HPDE6-E6E7 (cell line): ENCODE measurements around the gene FAM117B.
A peak's percentile ranks its signal among the peaks of the same experiment; 100 is the strongest.
"Not testable (repeated sequence)": the region's sequence is repeated elsewhere in the genome, so short reads cannot be mapped to it uniquely, and the experiment has no call there.

Source experiments
- DNase-seq: peaks from one replicate; pipeline ENCODE4 v3.0.0; 2011; ENCODE audit warnings: missing footprints; ENCODE audit errors: extremely low spot score

The FAM117B gene

DNA sequence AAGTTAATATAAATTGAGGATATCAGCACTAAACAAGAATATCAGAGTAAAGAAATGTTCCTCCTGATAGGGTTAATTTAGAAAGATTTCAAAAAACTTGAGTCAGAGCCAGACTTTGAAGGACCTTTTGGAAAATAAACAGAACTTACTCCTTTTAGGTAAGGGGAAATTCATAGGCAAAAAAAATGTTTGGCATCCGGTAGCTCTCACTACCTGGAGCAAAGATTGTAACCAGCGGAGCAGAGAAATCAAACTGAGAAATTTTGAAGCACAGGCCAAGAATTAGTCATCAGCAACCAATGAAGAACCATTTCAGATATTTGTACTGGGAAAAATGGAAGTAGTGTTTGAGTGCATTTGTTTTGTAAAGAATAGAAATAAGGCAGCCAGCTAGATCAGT is 123.8 kb downstream of the FAM117B start:
- no peak for DNase-seq

DNA sequence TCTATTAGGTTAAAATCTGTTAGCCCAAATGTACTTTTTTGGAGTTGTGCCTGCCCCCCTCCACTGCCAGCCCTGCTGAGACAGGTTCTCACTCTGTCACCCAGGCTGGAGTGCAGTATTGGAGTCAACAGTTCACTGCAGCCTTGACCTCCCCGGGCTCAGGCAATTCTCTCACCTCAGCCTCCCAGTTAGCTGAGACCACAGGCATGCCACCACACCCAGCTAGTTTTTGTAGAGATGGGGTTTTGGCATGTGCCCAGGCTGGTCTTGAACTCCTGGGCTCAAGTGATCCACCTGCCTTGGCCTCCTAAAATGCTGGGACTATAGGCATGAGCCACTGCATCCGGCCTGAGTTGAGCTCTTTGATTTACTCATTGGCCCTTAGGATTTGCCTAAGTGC is 126.1 kb downstream of the FAM117B start:
- no peak for DNase-seq

DNA sequence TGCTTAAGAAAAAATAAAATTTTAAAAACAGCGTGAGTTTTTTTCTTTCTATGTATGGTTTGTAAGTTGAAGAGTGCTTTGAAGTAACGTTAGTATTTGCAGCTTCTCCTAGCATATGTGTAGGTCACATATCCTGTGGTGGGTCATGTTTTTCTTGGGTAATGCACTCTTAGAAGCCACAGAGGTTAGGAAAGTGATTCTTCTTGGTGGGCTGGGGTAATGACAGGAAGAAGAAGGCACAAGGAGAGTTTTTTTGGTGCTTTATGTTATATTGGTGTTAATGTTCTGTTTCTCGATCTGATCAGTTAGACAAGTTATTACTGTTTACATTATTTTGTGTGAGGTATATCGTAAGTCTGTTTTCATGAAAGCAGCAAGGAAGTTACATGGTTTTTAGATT is 127.8 kb downstream of the FAM117B start:
- no peak for DNase-seq

DNA sequence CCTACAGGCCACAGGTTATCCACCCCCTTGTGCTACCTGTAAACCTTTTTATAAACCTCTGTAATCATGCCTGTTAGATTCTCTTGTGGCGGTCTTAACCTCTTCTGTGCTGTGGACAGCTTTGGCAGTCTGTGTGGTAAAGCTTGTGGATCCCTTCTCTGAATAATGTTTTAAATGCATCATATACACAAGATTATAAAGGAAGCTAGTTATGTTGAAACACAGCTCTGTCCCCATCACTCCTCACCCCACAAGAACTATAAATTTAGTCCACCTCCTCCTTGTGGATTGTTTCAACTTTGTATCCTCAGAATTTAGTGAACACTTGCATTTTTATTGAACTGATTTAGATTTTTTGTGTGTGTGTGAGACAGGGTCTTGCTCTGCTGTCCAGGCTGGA is 129.1 kb downstream of the FAM117B start:
- DNase-seq, result no peak

DNA sequence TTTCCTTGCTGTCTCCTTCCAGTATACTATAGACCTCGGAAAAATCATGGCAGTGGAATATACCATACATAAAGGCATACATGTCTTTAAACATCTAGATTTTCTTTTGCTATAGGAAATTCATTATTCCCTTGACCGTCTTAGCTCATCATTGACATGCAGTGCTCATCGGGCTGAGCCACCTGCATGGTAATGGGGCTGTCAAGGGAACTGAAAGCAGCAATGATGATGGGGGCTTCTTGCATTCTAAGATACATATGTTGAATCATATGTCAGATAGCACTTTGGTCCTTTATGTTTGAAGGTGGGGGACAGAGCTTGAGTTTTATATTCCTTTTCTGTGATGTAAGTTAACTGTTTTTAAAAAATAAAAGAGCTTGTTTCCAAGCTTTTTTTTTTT is 130.2 kb downstream of the FAM117B start:
- no peak for DNase-seq

DNA sequence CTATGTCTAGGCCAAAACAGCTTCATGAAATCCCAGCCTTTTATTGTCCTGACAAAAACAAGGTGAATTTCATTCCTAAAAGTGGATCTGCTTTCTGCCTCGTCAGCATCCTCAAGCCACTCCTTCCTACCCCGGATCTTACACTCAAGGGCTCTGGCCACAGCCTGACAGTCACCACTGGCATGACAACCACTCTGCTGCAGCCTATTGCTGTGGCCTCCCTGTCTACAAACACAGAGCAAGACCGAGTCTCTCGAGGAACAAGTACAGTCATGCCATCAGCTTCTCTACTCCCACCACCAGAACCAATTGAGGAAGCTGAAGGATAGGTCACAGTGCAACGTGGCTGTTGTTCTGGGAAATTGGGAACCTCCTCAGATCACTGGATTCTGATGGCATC is 130.7 kb downstream of the FAM117B start:
- no peak for DNase-seq

DNA sequence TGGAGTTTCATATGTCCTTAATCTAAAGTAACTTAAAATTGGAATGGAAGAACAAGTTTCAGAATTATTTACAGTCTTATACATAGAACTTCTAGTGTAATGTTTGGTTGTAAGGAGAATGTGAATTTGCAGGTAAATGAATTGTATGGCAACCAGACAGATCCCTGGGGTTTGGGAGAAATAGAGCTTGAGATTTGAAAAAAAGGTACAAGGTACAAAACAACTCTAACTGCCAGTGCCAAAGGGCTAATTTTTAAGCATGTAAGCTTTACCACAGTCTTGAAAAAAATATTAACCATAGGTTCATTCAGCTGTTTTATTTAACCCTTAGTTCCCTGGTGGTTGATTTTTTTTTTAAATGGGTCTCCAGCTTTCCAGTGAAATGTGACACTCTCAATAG is 133.5 kb downstream of the FAM117B start:
- DNase-seq, result no peak

DNA sequence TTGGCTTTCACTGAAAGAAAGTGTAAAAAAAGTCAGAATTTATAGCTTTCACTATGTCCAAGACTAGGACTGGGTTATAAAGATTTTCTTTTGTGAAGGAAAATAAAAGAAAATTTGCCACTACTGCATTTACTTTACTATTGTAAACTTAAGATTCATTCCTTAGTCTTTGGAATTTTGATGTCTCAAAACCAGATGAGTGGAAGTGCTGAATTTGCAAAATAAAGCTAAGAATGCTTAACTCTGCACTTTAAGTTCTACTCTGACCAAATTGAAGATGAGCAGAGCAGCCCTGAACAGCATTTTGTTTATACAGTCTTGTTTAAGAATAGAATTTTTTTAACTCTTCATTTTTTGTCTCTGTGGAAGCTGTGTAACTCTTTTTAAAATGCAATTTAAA is 134.4 kb downstream of the FAM117B start:
- DNase-seq, result no peak

DNA sequence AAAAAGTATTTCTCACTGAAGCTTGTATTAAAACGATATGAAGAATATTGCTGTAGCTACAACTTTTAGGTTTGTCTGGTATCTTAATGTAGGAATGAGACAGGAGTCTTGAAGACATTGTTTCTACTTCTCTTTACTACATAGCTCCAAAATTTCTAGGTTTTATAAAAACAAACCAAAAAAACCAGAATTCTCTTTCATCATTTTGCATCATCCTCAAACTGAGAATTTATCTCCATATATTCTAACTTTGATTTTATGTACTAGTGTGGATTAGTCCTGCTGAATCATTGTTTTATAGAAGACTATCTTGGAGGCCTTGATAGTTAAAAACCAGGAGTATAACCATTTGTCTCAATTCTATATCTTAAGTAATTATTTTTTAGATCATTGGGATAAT is 136.6 kb downstream of the FAM117B start:
- DNase-seq, result no peak

DNA sequence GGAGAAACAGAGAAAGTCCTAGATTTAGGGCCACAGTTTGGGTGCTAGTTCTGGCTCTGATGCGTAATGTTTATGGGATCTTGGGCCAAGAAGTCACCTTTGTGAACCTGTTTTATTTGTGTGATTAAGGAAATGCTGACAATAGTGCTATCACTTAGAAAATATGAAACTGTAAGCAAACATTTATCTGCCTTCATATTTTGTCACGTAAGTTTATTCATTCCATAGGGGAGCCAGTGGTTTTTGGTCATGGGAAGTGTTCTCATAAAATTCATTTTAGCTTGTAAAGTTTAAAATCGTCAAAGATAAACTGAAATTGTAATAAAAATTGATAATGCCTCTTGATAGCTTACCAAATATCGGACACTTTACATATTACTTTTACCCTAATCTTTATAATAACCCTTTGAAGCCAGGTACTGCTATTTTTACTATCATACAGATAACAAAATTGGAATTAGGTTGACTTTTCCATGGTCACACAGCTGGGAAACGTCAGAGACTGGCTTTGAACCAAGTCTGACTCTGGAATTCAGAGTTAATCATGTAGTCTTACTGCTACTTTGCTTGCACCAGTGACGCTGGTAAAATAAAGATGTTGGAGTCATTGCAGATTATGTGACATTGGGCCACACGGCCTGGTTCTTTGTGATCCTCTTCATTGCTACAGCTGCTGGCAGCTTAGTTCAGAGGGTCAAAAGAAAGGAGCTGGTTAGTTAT is 137.1 kb downstream of the FAM117B start:
- DNase-seq, result no peak

DNA sequence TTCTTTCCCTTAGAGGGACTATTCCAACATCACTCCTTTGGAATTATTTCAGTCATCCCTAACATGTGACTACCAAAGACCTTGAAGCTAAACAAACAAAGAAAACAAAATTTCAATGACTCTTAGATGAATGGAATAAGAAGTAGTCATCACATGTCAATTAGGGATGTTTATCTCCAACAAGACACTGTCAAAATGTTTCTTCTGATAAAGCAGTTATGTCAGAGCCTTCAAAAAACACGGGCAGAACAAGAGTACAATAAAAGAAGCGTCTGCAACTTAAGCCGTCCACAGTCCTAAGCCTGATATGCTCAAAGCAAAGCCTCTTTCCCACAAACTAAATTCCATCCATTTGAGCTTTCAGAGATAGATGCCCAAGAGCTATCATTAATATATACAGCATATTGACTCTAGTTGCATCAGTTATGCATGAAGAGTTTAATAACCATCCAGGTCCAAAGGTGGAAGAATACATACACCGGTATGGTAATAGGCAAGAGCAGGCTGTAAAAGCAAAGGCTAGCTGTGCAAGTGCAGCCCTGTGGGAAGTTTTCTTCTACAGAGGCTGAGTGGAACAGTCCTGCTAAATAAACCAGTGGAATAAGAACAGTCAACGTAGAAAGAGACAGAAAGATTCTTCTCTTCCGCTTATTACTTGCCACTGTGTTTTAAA is 138.7 kb downstream of the FAM117B start:
- DNase-seq, result no peak

DNA sequence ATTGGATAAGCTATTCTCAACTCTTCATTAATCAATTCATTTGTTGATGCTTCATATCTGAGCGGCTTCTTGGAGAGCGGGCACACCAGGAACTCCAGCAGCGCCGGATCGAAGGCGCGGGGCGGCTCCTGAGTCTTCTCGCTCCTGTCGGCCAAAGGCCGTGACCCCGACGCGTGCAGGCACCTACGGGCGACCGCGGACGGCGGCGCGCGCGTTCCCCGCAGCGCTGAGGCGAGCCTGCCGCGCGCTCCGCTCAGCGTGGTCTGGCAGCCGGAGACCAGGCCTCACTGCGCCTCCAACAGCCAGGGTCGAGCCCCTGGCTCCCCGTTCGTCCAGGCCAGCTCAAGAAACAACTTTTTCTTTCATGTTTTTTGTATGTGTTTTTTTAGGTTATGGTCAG is 139.3 kb downstream of the FAM117B start:
- DNase-seq, result no peak

DNA sequence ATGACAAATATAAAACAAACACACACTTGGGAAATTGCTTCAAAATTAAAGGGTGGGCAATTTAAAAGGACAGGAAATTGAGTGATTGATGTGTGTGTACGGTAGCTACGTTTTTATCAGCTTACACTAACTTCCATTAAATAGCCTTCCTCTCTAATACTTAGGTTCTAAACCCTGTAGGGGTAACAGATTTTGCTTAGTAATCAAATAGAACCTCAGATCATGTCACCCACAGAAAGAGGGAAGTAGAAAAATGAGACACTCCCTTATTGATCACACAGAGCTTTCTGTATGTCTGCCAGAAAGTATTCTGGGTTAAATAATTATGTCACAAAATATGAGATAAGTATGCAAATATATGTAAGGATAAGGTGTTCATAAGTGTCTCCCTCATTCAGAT is 143.4 kb downstream of the FAM117B start:
- DNase-seq, result no peak

DNA sequence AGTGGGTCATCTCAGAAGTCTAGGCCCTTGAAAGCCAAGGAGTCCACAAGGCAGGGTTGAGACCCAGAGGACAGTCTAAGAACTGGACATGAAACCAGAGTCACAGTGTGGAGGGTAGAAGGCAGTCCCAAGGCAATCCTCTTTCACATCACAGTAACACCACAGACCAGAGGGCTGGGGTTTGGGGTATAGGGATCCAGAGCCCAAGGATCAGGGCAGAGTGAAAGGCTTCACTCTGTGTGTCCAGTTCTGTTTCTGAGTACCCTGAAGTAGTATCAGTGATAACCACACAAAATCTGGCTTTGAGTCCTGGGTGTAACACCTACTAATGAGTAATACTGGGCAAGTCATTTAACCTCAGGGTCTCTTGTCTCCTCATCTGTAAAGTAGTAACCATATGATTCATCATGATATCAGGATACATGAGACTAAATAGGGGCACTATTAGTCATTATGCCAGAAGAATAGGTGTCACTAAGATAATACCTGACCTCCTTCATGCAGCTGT is 145.8 kb downstream of the FAM117B start:
- peak; percentile 85 for DNase-seq

DNA sequence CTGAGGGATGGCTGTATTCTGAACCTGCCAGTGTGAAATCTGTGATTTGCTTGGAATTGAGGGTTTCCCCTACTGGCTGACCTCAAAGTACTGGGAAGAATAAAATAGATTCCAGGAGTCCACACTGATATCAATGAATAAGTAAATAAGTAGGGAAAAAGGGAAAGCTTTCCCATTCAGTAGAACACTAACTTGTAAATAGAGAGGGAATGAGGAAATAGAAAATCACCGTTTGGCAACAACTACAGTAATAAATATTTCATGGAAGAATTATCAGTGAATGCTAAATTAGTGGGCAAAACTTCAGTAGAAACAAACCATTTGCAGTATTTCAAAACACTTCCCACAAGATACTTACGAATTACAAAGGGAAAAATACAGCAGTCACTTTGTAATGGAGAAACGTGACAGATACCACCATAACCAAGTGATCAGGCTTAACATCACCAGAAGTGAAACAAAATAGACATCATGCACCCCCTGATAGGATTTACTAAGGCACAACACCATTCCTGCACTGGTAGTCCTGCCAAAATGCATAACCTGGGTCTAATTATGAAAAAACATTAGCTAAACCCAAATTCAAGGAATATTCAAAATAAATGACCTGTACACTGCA is 148.3 kb downstream of the FAM117B start:
- DNase-seq, result no peak

DNA sequence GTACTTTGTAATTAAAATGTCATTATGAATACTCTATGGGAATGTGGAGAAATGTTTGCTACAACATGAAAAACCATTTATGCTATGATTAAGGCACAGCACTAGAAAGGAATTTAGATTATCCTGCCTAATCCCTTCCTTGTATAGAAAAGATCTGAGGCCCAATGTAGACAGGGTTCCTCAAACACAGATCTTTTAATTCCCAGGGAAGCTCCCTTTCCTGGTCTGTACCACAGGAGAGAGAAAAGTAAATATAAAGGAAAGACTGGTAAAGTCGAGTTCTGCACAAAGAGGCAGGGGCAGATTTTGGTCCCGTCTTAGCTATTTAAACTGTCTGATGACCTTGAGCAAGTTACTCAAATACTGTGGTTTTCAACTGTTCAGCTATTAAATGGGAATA is 152.1 kb downstream of the FAM117B start:
- no peak for DNase-seq

DNA sequence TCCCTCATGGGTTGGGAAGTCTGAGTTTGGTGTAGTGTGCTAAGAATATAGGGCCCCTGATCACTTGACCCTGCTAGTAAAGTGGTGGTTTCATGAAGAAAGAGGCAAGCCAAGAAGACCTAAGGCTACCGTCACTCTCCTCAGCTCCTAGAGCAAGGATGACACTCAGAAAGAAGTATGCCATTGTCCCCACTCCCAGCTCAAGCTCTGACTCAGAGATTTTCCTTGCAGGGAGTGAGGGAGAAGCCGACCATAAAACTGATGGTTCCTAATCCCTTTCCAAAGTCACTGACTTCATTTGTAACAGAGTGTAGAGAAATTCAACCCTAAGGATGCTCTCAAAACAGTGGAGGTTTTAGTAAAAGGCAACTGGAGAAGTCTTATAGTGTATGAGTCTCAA is 155.9 kb downstream of the FAM117B start:
- no peak for DNase-seq

DNA sequence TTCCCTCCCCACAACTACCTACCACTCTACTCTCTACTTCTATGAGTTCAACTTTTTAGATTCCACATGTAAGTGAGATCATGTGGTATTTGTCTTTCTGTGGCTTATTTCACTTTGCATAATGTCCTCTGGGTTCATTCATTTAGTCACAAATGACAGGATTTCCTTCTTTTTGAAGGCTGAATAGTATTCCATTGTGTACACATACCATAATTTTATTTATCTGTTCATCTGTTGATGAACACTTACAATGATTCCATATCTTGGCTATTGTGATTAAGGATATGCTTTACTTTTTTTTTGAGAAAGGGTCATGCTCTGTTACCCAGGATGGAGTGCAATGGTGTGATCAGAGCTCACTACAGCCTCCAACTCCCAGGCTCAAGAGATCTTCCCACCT is 163.2 kb downstream of the FAM117B start:
- no peak for DNase-seq

DNA sequence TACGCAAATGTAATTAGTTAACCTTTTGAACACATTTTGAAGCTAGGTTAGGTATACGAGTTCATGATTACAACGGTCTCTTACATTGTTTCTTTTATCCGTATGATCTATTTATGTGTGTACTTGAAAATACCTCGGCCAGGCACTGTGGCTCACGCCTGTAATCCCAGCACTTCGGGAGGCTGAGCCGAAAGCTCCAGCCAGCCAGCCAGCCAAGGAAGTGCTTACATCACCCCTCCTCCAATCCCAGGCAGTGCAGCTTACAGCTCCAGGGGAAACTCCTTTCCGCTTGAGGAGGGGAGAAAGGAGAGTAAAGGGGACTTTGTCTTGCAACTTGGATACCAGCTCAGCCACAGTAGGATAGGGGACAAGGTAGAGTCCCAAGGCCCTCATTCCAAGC is 171.1 kb downstream of the FAM117B start:
- not testable (repeated sequence) for DNase-seq

DNA sequence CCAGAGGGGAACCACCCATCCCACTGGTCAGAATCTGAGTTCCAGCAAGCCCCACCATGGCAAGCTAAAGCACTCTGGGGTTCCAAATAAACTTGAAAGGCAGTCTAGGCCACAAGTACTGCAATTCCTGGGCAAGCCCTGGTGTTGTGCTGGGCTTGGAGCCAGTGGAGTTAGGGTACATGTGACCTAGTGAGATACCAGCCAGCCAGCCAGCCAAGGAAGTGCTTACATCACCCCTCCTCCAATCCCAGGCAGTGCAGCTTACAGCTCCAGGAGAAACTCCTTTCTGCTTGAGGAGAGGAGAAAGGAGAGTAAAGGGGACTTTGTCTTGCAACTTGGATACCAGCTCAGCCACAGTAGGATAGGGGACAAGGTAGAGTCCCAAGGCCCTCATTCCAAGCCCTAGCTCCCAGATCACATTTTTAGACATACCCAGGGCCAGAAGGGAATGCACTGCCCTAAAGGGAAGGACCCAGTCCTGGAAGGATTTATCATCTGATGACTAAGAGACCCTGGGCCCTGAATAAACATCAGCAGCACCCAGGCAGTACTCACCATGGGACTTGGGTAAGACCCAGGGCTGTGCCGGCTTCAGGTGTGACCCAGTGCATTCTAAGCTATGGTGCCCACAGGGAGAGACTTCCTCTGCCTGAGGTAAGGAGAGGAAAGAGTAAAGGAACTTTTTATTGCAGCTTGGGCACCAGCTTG is 172.8 kb downstream of the FAM117B start:
- DNase-seq, result not testable (repeated sequence)

DNA sequence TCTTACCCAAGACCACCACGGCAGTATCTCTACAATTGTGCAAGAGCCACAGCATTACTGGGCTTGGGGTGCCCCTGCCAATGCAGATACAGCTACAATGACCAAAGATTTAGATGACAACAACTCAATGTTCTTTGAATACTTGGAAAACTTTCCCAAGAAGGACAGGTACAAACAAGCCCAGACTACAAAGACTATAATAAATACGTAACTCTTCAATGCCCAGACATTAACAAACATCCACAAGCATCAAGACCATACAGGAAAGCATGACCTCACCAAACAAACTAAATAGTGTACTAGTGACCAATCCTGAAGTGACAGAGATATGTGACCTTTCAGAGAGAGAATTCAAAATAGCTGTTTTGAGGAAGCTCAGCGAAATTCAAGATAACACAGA is 174.0 kb downstream of the FAM117B start:
- DNase-seq, result no peak

DNA sequence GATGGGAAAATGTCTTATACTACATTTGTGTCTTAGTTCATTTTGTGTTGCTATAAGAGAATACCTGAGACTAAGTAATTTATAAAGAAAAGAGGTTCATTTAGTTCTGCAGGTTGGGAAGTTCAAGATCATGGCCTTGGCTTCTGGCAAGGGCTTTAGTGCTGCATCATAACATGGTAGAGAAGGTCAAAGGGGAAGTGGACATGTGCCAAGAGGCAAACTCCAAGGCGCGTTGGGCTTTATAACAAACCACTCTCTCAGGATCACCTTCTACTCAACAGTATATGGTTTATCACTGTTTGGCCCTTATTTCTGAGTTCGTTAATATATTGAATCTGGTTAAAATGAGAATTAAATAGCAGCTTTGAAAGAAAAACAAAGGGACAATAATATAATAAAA is 178.6 kb downstream of the FAM117B start:
- no peak for DNase-seq
